HG03354 (cell line): ENCODE measurements around the gene PGAP1.
A peak's percentile ranks its signal among the peaks of the same experiment; 100 is the strongest.

Source experiments
- ATAC-seq: cut with Tn5 transposase; IDR thresholded peaks from one replicate; pipeline ENCODE4 v1.9.1; 2021; ENCODE audit warnings: mild to moderate bottlenecking; ENCODE audit not compliant: unreplicated experiment, poor library complexity, severe bottlenecking

The PGAP1 gene

DNA sequence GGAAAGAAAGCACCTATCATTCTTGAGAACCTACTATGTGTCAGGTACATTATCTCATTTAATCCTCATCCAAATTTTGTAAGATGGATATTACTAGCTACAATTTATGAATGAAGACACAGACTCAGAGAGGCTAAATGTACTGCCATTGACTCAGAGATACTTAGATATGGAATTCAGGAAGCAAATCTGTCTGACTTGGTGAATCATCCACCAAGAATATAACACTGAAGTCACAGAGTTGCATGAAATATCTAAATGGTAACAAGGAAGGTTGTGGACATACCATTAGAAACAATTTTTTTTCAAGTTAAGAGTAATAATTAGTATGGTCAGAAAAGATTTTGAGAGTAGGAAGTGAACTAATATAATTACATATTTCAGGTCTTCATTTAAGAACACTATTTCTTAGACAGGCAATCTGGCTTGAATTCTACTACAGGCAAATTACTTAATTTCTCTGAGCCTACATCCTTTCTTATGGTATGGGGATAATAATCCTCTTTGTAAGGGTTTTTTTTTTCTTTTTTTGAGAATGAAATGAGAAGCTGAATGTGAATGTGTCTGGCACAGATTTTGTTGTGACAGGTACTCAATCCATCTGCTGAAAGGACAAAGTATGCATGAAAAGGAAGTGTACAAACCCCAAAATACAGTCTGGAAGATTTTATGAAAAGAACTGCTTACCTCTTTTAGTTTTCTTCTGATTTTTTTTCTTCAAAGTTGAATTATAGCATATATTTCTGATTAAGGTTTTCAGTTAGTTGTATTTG, 102.6 kb downstream of the PGAP1 start:
- ATAC-seq, result no peak

DNA sequence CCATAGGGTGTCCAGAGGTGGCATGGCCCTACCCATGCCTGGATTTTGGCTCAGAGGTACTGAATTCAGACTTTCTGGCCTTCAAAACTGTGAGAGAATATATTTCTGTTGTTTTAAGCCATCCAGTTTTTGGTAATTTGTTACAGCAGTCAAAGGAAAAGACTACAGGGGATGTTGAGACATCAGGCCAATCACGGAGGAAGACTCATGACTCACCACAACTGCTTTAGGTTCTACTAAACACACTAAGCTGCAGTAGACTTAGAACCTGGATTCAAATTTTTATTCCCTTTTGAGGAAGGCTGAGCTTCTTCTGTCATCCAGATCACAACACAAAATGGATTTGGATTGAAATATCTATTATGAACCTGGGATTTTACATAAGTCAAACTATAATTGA, 105.3 kb downstream of the PGAP1 start:
- ATAC-seq, result no peak

DNA sequence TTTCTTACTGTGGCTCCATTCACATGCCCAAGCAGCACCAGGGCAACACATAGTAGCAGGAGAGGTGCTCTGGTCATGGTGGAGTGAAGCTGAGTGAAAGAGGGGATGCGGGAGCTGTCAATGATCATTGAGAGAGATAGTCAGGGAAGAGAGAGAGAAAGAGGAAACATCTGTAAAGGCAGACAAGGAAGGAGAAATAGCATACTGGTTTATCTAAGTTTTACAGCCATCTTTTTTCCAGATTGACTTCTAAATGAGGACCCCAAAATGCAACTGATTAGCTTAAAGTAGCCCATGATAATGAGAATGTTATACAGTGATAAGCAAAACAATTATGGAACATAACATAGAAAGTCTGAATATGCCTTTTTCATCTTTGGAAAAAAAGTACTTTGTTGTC, 117.2 kb downstream of the PGAP1 start, which contains the start of gene C2orf66:
C2orf66 (minus strand) TSS at position 96 of the 400 bp plus-strand sequence; CDS start at position 77, 19 bp downstream.
- ATAC-seq, result no peak

DNA sequence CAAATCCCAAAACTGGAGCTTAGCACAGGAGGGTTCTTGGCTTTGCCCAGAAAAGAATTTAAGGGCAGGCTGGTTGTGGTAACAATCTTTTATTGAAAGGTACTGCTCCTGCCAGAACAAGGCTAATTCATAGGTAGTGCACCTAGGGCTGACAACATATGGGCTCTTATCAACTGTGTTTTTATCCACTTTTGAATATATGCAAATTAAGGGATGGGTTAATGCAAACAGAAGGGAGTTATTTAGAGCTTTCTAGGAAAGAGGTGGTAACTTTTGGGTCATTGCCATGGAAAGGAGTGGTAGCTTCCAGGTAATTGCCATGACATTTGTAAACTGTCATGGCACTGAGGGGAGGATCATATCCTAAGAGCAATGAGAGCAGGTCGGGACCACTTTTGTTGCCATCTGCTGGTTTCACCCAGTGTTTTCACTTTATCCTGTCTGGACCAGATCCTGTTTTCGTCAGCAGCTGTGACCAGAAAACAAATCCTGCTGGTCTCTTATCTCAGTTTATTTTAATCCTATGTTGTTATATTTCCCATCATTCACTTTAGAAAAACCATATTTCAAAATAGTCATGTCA, 118.3 kb downstream of the PGAP1 start:
- no peak for ATAC-seq

GRCh38 chr2:196804381-196804780, 122.1 kb downstream of the PGAP1 start:
- no peak for ATAC-seq

DNA sequence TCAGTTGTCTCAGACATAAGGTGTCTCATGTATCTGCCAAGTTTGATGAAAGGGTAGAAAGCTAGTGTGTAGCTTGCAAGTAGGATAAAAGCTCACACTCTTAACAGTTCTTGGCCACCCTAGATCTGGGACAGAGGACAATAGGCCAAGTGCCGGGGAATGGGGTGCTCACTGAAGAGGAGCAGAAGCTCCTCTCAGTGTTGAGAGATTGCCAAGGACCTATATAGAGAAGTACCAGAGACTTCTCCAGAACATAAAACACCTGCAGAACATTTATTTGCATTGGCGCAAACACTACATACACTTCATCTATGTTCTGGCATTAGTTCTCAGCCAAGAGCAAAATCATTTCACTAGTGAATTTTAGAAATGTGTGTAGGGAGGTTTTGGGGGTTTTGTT, 124.1 kb downstream of the PGAP1 start:
- no peak for ATAC-seq

GRCh38 chr2:196801674-196802261, 124.7 kb downstream of the PGAP1 start:
- no peak for ATAC-seq

- ATAC-seq, result peak; percentile 23
These were observed 127.5 kb downstream of the PGAP1 start for GRCh38 chr2:196798980-196799379.

DNA sequence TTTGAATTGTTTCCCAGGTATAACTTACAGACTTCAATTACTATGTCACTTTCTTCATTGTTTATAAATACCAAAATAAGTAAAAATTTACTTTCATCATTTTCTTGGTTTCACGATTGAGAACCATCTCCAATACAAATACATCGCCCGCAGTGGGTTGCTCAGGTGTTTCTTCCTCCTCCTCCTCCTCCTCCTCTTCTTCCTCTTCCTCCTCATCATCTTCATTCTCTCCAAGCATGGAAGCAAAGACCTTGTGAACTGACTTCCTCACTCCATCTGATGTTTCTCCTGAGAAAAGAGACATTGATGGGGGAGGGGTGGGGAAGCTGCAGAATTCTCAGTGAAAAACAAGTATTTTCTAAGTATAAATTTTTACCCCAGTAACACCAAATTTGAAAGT, 133.6 kb downstream of the PGAP1 start:
- no peak for ATAC-seq

GRCh38 chr2:196783431-196784094, 142.9 kb downstream of the PGAP1 start:
- no peak for ATAC-seq
